Body of pancreas (tissue), 4 donors: ENCODE measurements around the gene TARS3. TPM values are rescaled to one million over a fixed set of nuclear protein-coding genes. Genes with fewer than 3 reads are reported as not detected.
"Not testable (repeated sequence)": the region's sequence is repeated elsewhere in the genome, so short reads cannot be mapped to it uniquely, and the experiment has no call there.

Source experiments
- ATAC-seq: fragments of 150-250 bp; one replicate; pipeline ENCODE4 v1.9.1; 2016
- DNase-seq, 4 donors: peaks; one replicate each; pipeline ENCODE4 v3.0.0-alpha.2; 2019
- H3K27ac ChIP-seq, 4 donors: fragments of 200-600 bp; sonication (generic); 1 replicate in 3 of 4; 2 replicates in 1 of 4; pipeline versions ENCODE4 v1.5.1 to v1.6.1; 2016 to 2019; ENCODE audit warnings: mild to moderate bottlenecking in 1 of 4, mixed read lengths in 1 of 4, moderate library complexity in 1 of 4
- H3K27me3 ChIP-seq, 2 donors: fragments of 200-600 bp; sonication (generic); one replicate each; pipeline ENCODE4 v1.6.0; 2016; ENCODE audit warnings: mild to moderate bottlenecking in 1 of 2
- H3K36me3 ChIP-seq, 2 donors: fragments of 200-600 bp; sonication (generic); replicated peaks in 1 of 2; 2 replicates each; pipeline ENCODE4 v1.5.1; 2016; ENCODE audit warnings: low read depth in 2 of 2; ENCODE audit not compliant: insufficient read depth in 1 of 2
- H3K4me1 ChIP-seq: fragments of 200-600 bp; sonication (generic); one replicate; pipeline ENCODE4 v1.6.0; 2016
- H3K4me3 ChIP-seq, 2 donors: fragments of 200-600 bp; sonication (generic); 1 replicate in 1 of 2; 2 replicates in 1 of 2; pipeline ENCODE4 v1.5.1; 2016 to 2019
- H3K9me3 ChIP-seq, 3 donors: fragments of 200-600 bp; sonication (generic); 1 replicate in 2 of 3; 2 replicates in 1 of 3; pipeline ENCODE4 v1.5.1; 2016
- CTCF ChIP-seq, 7 experiments: fragments of 450-650 bp in 4 of 7; fragments of 200-600 bp in 3 of 7; sonication (generic) in 3 of 7; IDR thresholded peaks; one replicate each; pipeline ENCODE4 v1.5.1; 2016 to 2019; ENCODE audit warnings: antibody characterized with exemption in 7 of 7
- POLR2A ChIP-seq, 3 donors: fragments of 450-650 bp; IDR thresholded peaks; one replicate each; pipeline ENCODE4 v1.6.1; 2016; ENCODE audit warnings: antibody characterized with exemption in 3 of 3, mild to moderate bottlenecking in 2 of 3
- WGBS, 2 donors: methylation state at CpG; one replicate each; pipeline ENCODE4 v1.1.5; 2017; 5-methylcytosine and 5-hydroxymethylcytosine counted together
- intact Hi-C: fragments of 100-400 bp; cut with DNase I; formaldehyde crosslinking; loops from one replicate; pipeline ENCODE4 v1.15.1; 2023
- total RNA-seq, 2 donors: library from RNA; depleted of rRNA; stranded (reverse); fragments of >200 nt; gene quantifications; one replicate each; pipeline ENCODE4 v1.1.0, GENCODE V29; 2016

The TARS3 gene
- total RNA-seq, 2 donors from 2014 or later, result 15.0 to 70.5 TPM

- no peak for ATAC-seq
- no peaks in the 10 kb centered on the region for H3K9me3 ChIP-seq
- intact Hi-C loops, result no loop called here
These were observed 41.6 kb upstream of the TARS3 start for GRCh38 chr15:101765772-101766456.

GRCh38 chr15:101765340-101765671 is 41.0 kb upstream of the TARS3 start:
- ATAC-seq, H3K27ac ChIP-seq, H3K4me3 ChIP-seq, DNase-seq, H3K9me3 ChIP-seq, H3K36me3 ChIP-seq, H3K27me3 ChIP-seq, intact Hi-C loops, H3K4me1 ChIP-seq: not testable (repeated sequence)
- WGBS, 2 donors, result 90% methylated on average over 7 of the region's 7 CpGs; no CpG with 5 or more reads in 1 of the 2 donors

More at GRCh38 chr15:101765772-101766456, 41.6 kb upstream of the TARS3 start:
- Histone ChIP-seq H3K27ac (no peak overlapping the region), H3K36me3 (no peaks in the 10 kb centered on the region), H3K4me1 (no peaks in the 10 kb centered on the region), H3K4me3 (no peak overlapping the region), H3K27me3 (no peaks in the 10 kb centered on the region)
- WGBS, 2 donors, result 76 to 82% methylated on average over 11 to 15 of the region's 15 CpGs
- no peak for TF ChIP-seq CTCF (IDR thresholded peaks at IDR 0.05)
- no peak for TF ChIP-seq POLR2A (IDR thresholded peaks at IDR 0.05)
- no peak for DNase-seq

- 80 to 87% methylated on average over 9 to 23 of the region's 23 CpGs for WGBS, 2 donors
- H3K36me3 ChIP-seq, H3K4me3 ChIP-seq, H3K9me3 ChIP-seq, H3K27me3 ChIP-seq, H3K4me1 ChIP-seq, ATAC-seq, H3K27ac ChIP-seq, DNase-seq, intact Hi-C loops: not testable (repeated sequence)
These were observed 40.5 kb upstream of the TARS3 start for GRCh38 chr15:101764669-101765339.

- H3K36me3 ChIP-seq, H3K4me3 ChIP-seq, intact Hi-C loops, H3K27ac ChIP-seq, H3K9me3 ChIP-seq, DNase-seq, H3K27me3 ChIP-seq, ATAC-seq, H3K4me1 ChIP-seq: not testable (repeated sequence)
- WGBS, 2 donors, result no CpG with 5 or more reads among the region's 18 CpGs
These were observed 22.4 kb upstream of the TARS3 start for GRCh38 chr15:101746716-101747082.

- ATAC-seq, H3K4me3 ChIP-seq, intact Hi-C loops, H3K9me3 ChIP-seq, DNase-seq, H3K27me3 ChIP-seq, H3K27ac ChIP-seq, H3K36me3 ChIP-seq, H3K4me1 ChIP-seq: not testable (repeated sequence)
- 96 to 97% methylated on average over 2 of the region's 2 CpGs for WGBS, 2 donors
These were observed 10.6 kb upstream of the TARS3 start for GRCh38 chr15:101734837-101735236.

- 82 to 92% methylated on average over 2 of the region's 2 CpGs for WGBS, 2 donors
- Histone ChIP-seq H3K27me3 (no peaks in the 10 kb centered on the region), H3K36me3 (no peaks in the 10 kb centered on the region), H3K4me1 (no peaks in the 10 kb centered on the region), H3K4me3 (no peak overlapping the region), H3K9me3 (no peaks in the 10 kb centered on the region), H3K27ac (no peak overlapping the region)
- DNase-seq, result no peak
- ATAC-seq, result no peak
- no peak for TF ChIP-seq CTCF (IDR thresholded peaks at IDR 0.05)
- TF ChIP-seq POLR2A (IDR thresholded peaks at IDR 0.05), result no peak
- intact Hi-C loops, result no loop called here
These were observed 9.3 kb upstream of the TARS3 start for GRCh38 chr15:101733545-101733944.

GRCh38 chr15:101732772-101733171 is 8.5 kb upstream of the TARS3 start:
- 63 to 69% methylated on average over 3 of the region's 3 CpGs for WGBS, 2 donors
- H3K27me3 ChIP-seq, result no peaks in the 10 kb centered on the region
- no peak for TF ChIP-seq POLR2A (IDR thresholded peaks at IDR 0.05)
- no peak for TF ChIP-seq CTCF (IDR thresholded peaks at IDR 0.05)
- no peak overlapping the region for H3K27ac ChIP-seq
- no peaks in the 10 kb centered on the region for H3K4me1 ChIP-seq
- no peaks in the 10 kb centered on the region for H3K36me3 ChIP-seq
- no peak for ATAC-seq
- H3K4me3 ChIP-seq, result no peak overlapping the region
- DNase-seq, result no peak
- intact Hi-C loops, result no loop called here
- no peaks in the 10 kb centered on the region for H3K9me3 ChIP-seq
